GM21515 (cell line): ENCODE results near the gene TSTD2.
A peak's percentile ranks its signal among the peaks of the same experiment; 100 is the strongest.

Experiments used
- ATAC-seq: cut with Tn5 transposase; IDR thresholded peaks from one replicate; pipeline ENCODE4 v1.9.1; 2021; ENCODE audit not compliant: unreplicated experiment

The TSTD2 gene

GRCh38 chr9:97632985-97633858 is at the start of gene TSTD2, which contains the start of gene NCBP1:
Gene TSTD2 (minus strand): TSS chr9:97633368. CDS start chr9:97627562, 5,806 bp downstream.
Gene NCBP1 (plus strand): TSS chr9:97633821. CDS start chr9:97633882, 61 bp downstream.
- peak; percentile 78 for ATAC-seq

GRCh38 chr9:97682242-97682641 is 49.1 kb upstream of the TSTD2 start:
- no peak for ATAC-seq

- ATAC-seq = peak; percentile 70
Measured at GRCh38 chr9:97675655-97676054, 42.5 kb upstream of the TSTD2 start.

- no peak for ATAC-seq
Measured at GRCh38 chr9:97673922-97674321, 40.8 kb upstream of the TSTD2 start.

GRCh38 chr9:97672403-97672802 is 39.2 kb upstream of the TSTD2 start:
- no peak for ATAC-seq

- ATAC-seq = no peak
Measured at GRCh38 chr9:97670586-97670985, 37.4 kb upstream of the TSTD2 start.

GRCh38 chr9:97668485-97668884 is 35.3 kb upstream of the TSTD2 start:
- ATAC-seq = no peak

GRCh38 chr9:97666907-97667686 is 33.9 kb upstream of the TSTD2 start:
- no peak for ATAC-seq

GRCh38 chr9:97665742-97666141 is 32.6 kb upstream of the TSTD2 start:
- no peak for ATAC-seq

- no peak for ATAC-seq
Measured at GRCh38 chr9:97660847-97661246, 27.7 kb upstream of the TSTD2 start.

GRCh38 chr9:97660340-97660739 is 27.2 kb upstream of the TSTD2 start:
- ATAC-seq = no peak

- ATAC-seq = no peak
Measured at GRCh38 chr9:97659771-97660170, 26.6 kb upstream of the TSTD2 start.

GRCh38 chr9:97658707-97659106 is 25.5 kb upstream of the TSTD2 start:
- no peak for ATAC-seq

- no peak for ATAC-seq
Measured at GRCh38 chr9:97651646-97652045, 18.5 kb upstream of the TSTD2 start.

- ATAC-seq = no peak
Measured at GRCh38 chr9:97647996-97648395, 14.8 kb upstream of the TSTD2 start.

GRCh38 chr9:97645720-97646119 is 12.6 kb upstream of the TSTD2 start:
- no peak for ATAC-seq

- no peak for ATAC-seq
Measured at GRCh38 chr9:97640325-97640724, 7.2 kb upstream of the TSTD2 start.

- ATAC-seq = no peak
Measured at GRCh38 chr9:97638666-97639065, 5.5 kb upstream of the TSTD2 start.

- no peak for ATAC-seq
Measured at GRCh38 chr9:97636903-97637302, 3.7 kb upstream of the TSTD2 start.

GRCh38 chr9:97635026-97635425 is 1.9 kb upstream of the TSTD2 start:
- ATAC-seq = no peak

- ATAC-seq = peak; percentile 5
Measured at GRCh38 chr9:97633859-97634490, 807 bp upstream of the TSTD2 start.
